ENCODE measurements around the gene MLST8.

GRCh38 chr16:2188395-2188794 is 16.9 kb upstream of the MLST8 start:
- TF ChIP-seq TARDBP (IDR thresholded peaks at IDR 0.05) (no peak), HDGF (IDR thresholded peaks at IDR 0.05; ENCODE audit: borderline replicate concordance) (no peak), SP1 (IDR thresholded peaks at IDR 0.05) (no peak), FOXM1 (IDR thresholded peaks at IDR 0.05; ENCODE audit: borderline replicate concordance) (no peak)
